SK-N-SH treated with all-trans-retinoic acid at 6 μM for 48 hours (cell line): Measurements from ENCODE around the gene IKZF1.

ENCODE experiments used
- ATAC-seq: fragments of 200-7000 bp; cut with Tn5 transposase; 3 replicates; pipeline ENCODE4 v1.9.1; 2020; ENCODE audit warnings: mild to moderate bottlenecking, moderate library complexity
- ARNTL ChIP-seq: fragments of 450-650 bp; formaldehyde crosslinking; IDR thresholded peaks from 2 replicates; pipeline ENCODE4 v1.5.0; 2020; ENCODE audit warnings: low read depth, mild to moderate bottlenecking, moderate library complexity, borderline replicate concordance
- BACH2 ChIP-seq: fragments of 250-450 bp; sonication (Bioruptor Pico); IDR thresholded peaks from 2 replicates; pipeline ENCODE4 v1.9.0; 2021; ENCODE audit warnings: mild to moderate bottlenecking, borderline replicate concordance
- CSDC2 ChIP-seq: fragments of 250-450 bp; sonication (Bioruptor Pico); IDR thresholded peaks from 2 replicates; pipeline ENCODE4 v1.5.0; 2020; ENCODE audit warnings: mild to moderate bottlenecking, moderate library complexity
- ESRRG ChIP-seq: fragments of 250-450 bp; sonication (Bioruptor Pico); IDR thresholded peaks from 2 replicates; pipeline ENCODE4 v1.6.1; 2021; ENCODE audit warnings: mild to moderate bottlenecking
- GLIS3 ChIP-seq: fragments of 250-450 bp; sonication (Bioruptor Pico); IDR thresholded peaks from 2 replicates; pipeline ENCODE4 v1.5.0; 2020; ENCODE audit warnings: mild to moderate bottlenecking, moderate library complexity
- ISL1 ChIP-seq: fragments of 250-450 bp; sonication (Bioruptor Pico); IDR thresholded peaks from 2 replicates; pipeline ENCODE4 v2.1.2; 2022; ENCODE audit warnings: mild to moderate bottlenecking, moderate library complexity
- OSR1 ChIP-seq: fragments of 250-450 bp; sonication (Bioruptor Pico); IDR thresholded peaks from 2 replicates; pipeline ENCODE4 v1.8.0; 2022; ENCODE audit warnings: moderate library complexity, mild to moderate bottlenecking, inconsistent platforms
- PPARA ChIP-seq: fragments of 250-450 bp; sonication (Bioruptor Pico); IDR thresholded peaks from 2 replicates; pipeline ENCODE4 v1.5.0; 2020; ENCODE audit warnings: mild to moderate bottlenecking, borderline replicate concordance
- RARB ChIP-seq: fragments of 250-450 bp; sonication (Bioruptor Pico); IDR thresholded peaks from 2 replicates; pipeline ENCODE4 v1.8.0; 2021; ENCODE audit warnings: mild to moderate bottlenecking, moderate library complexity
- SNAI2 ChIP-seq: fragments of 250-450 bp; sonication (Bioruptor Pico); IDR thresholded peaks from 2 replicates; pipeline ENCODE4 v1.5.0; 2020; ENCODE audit warnings: mild to moderate bottlenecking, moderate library complexity
- TOX ChIP-seq: fragments of 250-450 bp; sonication (Bioruptor Pico); IDR thresholded peaks from 2 replicates; pipeline ENCODE4 v1.8.0; 2021; ENCODE audit warnings: mild to moderate bottlenecking, moderate library complexity, borderline replicate concordance
- ZFP3 ChIP-seq: fragments of 250-450 bp; sonication (Bioruptor Pico); IDR thresholded peaks from 2 replicates; pipeline ENCODE4 v1.5.0; 2020; ENCODE audit warnings: mild to moderate bottlenecking, moderate library complexity
- ZNF565 ChIP-seq: fragments of 450-650 bp; formaldehyde crosslinking; conservative IDR thresholded peaks from 2 replicates; pipeline ENCODE4 v1.5.0; 2020; ENCODE audit warnings: low read depth, mild to moderate bottlenecking, moderate library complexity
- ZNF70 ChIP-seq: fragments of 450-650 bp; formaldehyde crosslinking; IDR thresholded peaks from 2 replicates; pipeline ENCODE4 v1.5.0; 2020; ENCODE audit warnings: mild to moderate bottlenecking, moderate library complexity
- ZNF8 ChIP-seq: fragments of 450-650 bp; formaldehyde crosslinking; IDR thresholded peaks from 2 replicates; pipeline ENCODE4 v1.5.0; 2020; ENCODE audit warnings: mild to moderate bottlenecking, moderate library complexity
- TF ChIP-seq, protein P1 (sequence below): fragments of 250-450 bp; sonication (Bioruptor Pico); IDR thresholded peaks from 2 replicates; pipeline ENCODE4 v1.5.1; 2021; ENCODE audit warnings: mild to moderate bottlenecking, moderate library complexity
- TF ChIP-seq, protein P2 (sequence below): fragments of 250-450 bp; sonication (Bioruptor Pico); IDR thresholded peaks from 2 replicates; pipeline ENCODE4 v1.5.1; 2020; ENCODE audit warnings: low read depth, mild to moderate bottlenecking, moderate library complexity
- TF ChIP-seq, protein P3 (sequence below): fragments of 250-450 bp; sonication (Bioruptor Pico); IDR thresholded peaks from 2 replicates; pipeline ENCODE4 v1.8.0; 2021; ENCODE audit warnings: low read depth, mild to moderate bottlenecking, moderate library complexity, borderline replicate concordance
- TF ChIP-seq, protein P4 (sequence below): fragments of 250-450 bp; sonication (Bioruptor Pico); IDR thresholded peaks from 2 replicates; pipeline ENCODE4 v1.5.0; 2020; ENCODE audit warnings: mild to moderate bottlenecking, moderate library complexity
- TF ChIP-seq, protein P5 (sequence below): fragments of 250-450 bp; sonication (Bioruptor Pico); IDR thresholded peaks from 2 replicates; pipeline ENCODE4 v1.8.0; 2020; ENCODE audit warnings: mild to moderate bottlenecking, moderate library complexity, borderline replicate concordance

IKZF1 gene

DNA sequence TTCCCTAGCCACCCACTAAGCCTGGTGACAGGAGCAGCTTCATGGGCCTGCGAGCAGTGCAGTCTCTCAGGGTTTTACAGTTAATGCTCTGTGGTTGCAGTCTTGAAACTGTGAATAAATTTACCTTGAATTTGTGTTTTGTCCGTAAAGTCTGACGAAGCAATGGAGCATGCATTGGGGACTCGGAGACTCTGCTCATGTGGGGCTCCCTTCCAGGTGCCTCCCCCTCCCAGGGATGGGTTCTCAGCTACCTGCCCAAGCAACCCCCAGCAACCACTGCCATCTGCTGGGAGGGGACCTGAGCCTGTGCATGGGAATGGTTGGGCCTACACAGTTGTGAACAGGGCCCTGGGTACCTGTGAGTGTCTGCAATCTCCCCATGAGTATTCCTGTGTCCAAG is 36.3 kb upstream of the IKZF1 start (continued):
- no peak for TF ChIP-seq ARNTL (CRISPR knock-in tag)
- TF ChIP-seq, protein P1, sequence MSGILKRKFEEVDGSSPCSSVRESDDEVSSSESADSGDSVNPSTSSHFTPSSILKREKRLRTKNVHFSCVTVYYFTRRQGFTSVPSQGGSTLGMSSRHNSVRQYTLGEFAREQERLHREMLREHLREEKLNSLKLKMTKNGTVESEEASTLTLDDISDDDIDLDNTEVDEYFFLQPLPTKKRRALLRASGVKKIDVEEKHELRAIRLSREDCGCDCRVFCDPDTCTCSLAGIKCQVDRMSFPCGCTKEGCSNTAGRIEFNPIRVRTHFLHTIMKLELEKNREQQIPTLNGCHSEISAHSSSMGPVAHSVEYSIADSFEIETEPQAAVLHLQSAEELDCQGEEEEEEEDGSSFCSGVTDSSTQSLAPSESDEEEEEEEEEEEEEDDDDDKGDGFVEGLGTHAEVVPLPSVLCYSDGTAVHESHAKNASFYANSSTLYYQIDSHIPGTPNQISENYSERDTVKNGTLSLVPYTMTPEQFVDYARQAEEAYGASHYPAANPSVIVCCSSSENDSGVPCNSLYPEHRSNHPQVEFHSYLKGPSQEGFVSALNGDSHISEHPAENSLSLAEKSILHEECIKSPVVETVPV = no peak

DNA sequence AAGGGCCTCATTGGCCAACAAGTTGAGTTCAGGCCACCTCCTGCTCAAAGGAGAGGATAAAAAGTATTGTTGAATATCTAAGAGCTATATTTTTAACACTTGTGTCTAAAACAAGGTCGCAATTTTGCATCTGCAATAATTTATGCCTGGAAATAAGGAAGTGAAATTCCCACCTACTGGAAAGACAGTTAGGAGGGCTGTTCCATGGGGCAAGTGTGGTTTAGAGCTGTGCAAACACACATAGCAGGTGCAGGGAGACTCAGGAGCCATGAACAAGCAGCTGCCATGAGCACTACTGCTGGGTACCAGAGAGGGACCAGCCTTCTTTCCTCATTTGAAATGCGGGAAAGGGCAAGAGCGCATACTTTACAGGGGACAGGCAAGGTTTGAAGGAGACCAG is 35.5 kb upstream of the IKZF1 start:
- no peak for TF ChIP-seq ARNTL (CRISPR knock-in tag)
- TF ChIP-seq SNAI2 = no peak
- TF ChIP-seq GLIS3 (CRISPR knock-in tag) = no peak
- no peak for TF ChIP-seq TOX (CRISPR knock-in tag)
- TF ChIP-seq, protein P2, sequence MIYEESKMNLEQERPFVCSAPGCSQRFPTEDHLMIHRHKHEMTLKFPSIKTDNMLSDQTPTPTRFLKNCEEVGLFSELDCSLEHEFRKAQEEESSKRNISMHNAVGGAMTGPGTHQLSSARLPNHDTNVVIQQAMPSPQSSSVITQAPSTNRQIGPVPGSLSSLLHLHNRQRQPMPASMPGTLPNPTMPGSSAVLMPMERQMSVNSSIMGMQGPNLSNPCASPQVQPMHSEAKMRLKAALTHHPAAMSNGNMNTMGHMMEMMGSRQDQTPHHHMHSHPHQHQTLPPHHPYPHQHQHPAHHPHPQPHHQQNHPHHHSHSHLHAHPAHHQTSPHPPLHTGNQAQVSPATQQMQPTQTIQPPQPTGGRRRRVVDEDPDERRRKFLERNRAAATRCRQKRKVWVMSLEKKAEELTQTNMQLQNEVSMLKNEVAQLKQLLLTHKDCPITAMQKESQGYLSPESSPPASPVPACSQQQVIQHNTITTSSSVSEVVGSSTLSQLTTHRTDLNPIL (CRISPR knock-in tag) = no peak
- no peak for ATAC-seq

DNA sequence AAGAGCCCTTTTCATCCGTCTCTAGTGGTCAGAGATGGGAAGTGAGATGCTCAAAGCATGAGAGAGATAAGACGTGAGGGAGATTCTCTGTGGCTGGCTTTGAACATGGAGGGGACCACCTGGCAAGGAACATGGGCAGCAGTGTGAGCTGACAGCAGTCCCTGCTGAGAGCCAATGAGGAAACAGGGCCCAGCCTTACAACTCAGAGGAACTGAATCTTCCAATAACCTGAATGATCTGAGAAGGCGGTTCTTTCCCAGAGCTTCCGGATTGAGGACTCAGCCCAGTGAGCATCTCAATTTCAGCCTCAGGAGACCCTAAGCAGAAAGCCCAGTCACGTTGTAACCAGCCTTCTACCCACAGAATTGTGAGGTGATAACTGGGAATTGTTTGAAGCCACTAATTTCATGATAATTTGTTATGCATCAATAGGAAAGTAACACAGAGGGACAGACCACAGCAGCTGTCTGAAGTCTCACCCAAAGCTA is 33.9 kb upstream of the IKZF1 start:
- ATAC-seq = no peak

DNA sequence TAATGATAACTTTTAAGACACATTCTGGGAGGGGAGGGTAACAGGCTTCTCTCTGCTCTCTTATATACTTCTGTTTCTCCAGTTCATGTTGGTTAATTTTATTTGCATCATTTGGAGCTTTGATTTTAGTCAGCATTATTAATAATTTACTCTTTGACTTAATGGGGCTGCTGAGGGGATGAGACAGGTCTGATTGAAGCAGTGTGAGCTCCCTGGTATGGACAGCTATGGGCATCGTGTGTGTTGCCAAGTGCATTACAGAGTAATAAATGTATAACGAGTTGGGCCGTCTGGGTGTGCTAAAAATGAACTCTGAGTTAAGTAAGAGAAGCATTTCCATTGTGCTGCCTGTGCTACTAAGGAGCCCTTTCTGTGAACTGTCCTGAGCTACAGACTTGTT is 31.7 kb upstream of the IKZF1 start:
- ATAC-seq = no peak
- TF ChIP-seq ZNF8 = no peak
- TF ChIP-seq ZNF70 (CRISPR knock-in tag) = no peak
- TF ChIP-seq, protein P3, sequence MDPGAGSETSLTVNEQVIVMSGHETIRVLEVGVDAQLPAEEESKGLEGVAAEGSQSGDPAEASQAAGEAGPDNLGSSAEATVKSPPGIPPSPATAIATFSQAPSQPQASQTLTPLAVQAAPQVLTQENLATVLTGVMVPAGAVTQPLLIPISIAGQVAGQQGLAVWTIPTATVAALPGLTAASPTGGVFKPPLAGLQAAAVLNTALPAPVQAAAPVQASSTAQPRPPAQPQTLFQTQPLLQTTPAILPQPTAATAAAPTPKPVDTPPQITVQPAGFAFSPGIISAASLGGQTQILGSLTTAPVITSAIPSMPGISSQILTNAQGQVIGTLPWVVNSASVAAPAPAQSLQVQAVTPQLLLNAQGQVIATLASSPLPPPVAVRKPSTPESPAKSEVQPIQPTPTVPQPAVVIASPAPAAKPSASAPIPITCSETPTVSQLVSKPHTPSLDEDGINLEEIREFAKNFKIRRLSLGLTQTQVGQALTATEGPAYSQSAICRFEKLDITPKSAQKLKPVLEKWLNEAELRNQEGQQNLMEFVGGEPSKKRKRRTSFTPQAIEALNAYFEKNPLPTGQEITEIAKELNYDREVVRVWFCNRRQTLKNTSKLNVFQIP = no peak
- no peak for TF ChIP-seq OSR1 (CRISPR knock-in tag)
- TF ChIP-seq ARNTL (CRISPR knock-in tag) = no peak
- TF ChIP-seq, protein P4, sequence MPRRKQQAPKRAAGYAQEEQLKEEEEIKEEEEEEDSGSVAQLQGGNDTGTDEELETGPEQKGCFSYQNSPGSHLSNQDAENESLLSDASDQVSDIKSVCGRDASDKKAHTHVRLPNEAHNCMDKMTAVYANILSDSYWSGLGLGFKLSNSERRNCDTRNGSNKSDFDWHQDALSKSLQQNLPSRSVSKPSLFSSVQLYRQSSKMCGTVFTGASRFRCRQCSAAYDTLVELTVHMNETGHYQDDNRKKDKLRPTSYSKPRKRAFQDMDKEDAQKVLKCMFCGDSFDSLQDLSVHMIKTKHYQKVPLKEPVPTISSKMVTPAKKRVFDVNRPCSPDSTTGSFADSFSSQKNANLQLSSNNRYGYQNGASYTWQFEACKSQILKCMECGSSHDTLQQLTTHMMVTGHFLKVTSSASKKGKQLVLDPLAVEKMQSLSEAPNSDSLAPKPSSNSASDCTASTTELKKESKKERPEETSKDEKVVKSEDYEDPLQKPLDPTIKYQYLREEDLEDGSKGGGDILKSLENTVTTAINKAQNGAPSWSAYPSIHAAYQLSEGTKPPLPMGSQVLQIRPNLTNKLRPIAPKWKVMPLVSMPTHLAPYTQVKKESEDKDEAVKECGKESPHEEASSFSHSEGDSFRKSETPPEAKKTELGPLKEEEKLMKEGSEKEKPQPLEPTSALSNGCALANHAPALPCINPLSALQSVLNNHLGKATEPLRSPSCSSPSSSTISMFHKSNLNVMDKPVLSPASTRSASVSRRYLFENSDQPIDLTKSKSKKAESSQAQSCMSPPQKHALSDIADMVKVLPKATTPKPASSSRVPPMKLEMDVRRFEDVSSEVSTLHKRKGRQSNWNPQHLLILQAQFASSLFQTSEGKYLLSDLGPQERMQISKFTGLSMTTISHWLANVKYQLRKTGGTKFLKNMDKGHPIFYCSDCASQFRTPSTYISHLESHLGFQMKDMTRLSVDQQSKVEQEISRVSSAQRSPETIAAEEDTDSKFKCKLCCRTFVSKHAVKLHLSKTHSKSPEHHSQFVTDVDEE (CRISPR knock-in tag) = no peak
- TF ChIP-seq CSDC2 (CRISPR knock-in tag) = no peak

More for the DNA sequence above, 33.9 kb upstream of the IKZF1 start:
- no peak for TF ChIP-seq TOX (CRISPR knock-in tag)
- no peak for TF ChIP-seq RARB (CRISPR knock-in tag)
- TF ChIP-seq, protein P5, sequence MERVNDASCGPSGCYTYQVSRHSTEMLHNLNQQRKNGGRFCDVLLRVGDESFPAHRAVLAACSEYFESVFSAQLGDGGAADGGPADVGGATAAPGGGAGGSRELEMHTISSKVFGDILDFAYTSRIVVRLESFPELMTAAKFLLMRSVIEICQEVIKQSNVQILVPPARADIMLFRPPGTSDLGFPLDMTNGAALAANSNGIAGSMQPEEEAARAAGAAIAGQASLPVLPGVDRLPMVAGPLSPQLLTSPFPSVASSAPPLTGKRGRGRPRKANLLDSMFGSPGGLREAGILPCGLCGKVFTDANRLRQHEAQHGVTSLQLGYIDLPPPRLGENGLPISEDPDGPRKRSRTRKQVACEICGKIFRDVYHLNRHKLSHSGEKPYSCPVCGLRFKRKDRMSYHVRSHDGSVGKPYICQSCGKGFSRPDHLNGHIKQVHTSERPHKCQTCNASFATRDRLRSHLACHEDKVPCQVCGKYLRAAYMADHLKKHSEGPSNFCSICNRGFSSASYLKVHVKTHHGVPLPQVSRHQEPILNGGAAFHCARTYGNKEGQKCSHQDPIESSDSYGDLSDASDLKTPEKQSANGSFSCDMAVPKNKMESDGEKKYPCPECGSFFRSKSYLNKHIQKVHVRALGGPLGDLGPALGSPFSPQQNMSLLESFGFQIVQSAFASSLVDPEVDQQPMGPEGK = no peak
- TF ChIP-seq BACH2 (CRISPR knock-in tag) = no peak
- TF ChIP-seq, protein P2 (CRISPR knock-in tag) = no peak
- no peak for TF ChIP-seq ESRRG
- TF ChIP-seq CSDC2 (CRISPR knock-in tag) = no peak
- no peak for TF ChIP-seq OSR1 (CRISPR knock-in tag)
- no peak for TF ChIP-seq ZNF565 (CRISPR knock-in tag)
- TF ChIP-seq GLIS3 (CRISPR knock-in tag) = no peak
- TF ChIP-seq PPARA = no peak
- TF ChIP-seq SNAI2 = no peak
- TF ChIP-seq, protein P1 = no peak
- no peak for TF ChIP-seq ZFP3 (CRISPR knock-in tag)
- TF ChIP-seq, protein P3 = no peak
- no peak for TF ChIP-seq ISL1
